Caco-2 (cell line): ENCODE results near the gene TSC22D1. TPM values are rescaled to one million over a fixed set of nuclear protein-coding genes. Genes with fewer than 3 reads are reported as not detected.
A peak's percentile ranks its signal among the peaks of the same experiment; 100 is the strongest.

ENCODE experiments used
- BruUV-seq: library from RNA; stranded (reverse); fragments of 400-500 nt; replicated peaks from 2 replicates; lab custom pipeline; 2021; lab: Mats Ljungman, UMichigan
- CTCF ChIA-PET: fragments of 300-600 bp; sonication (Branson Sonifier 250); formaldehyde crosslinking; loops from one replicate; lab custom pipeline; 2022; ENCODE audit warnings: antibody characterized with exemption; lab: Charles Lee
- POLR2A ChIA-PET: fragments of 300-600 bp; sonication (Branson Sonifier 250); formaldehyde crosslinking; loops from one replicate; lab custom pipeline; 2022; ENCODE audit warnings: antibody characterized with exemption; lab: Charles Lee
- DNase-seq, 2 experiments: peaks; one replicate each; pipeline versions ENCODE4 v3.0.0 to v3.0.0-alpha.2; 2020 to 2022
- H3K27me3 ChIP-seq: replicated peaks from 2 replicates; pipeline ENCODE4 v1.6.0; 2011; ENCODE audit warnings: low read length; ENCODE audit not compliant: control insufficient read depth, insufficient read depth
- H3K36me3 ChIP-seq: 2 replicates; pipeline ENCODE4 v1.5.1; 2011; ENCODE audit warnings: low read length; ENCODE audit not compliant: control insufficient read depth, insufficient read depth
- H3K4me1 ChIP-seq: fragments of 250-450 bp; sonication (Bioruptor Pico); 2 replicates; pipeline ENCODE4 v1.5.1; 2020; ENCODE audit warnings: mild to moderate bottlenecking
- H3K4me3 ChIP-seq: 2 replicates; pipeline ENCODE4 v1.5.1; 2011; ENCODE audit warnings: low read depth, mild to moderate bottlenecking, control low read depth, low read length
- H3K9me3 ChIP-seq: fragments of 250-450 bp; sonication (Bioruptor Pico); 2 replicates; pipeline ENCODE4 v1.5.1; 2020; ENCODE audit warnings: mild to moderate bottlenecking, moderate library complexity
- H3K27ac Mint-ChIP-seq: one replicate; pipeline ENCODE4 v1.8.0; 2022; ENCODE audit warnings: mixed read lengths; ENCODE audit not compliant: unreplicated experiment
- H3K27me3 Mint-ChIP-seq: one replicate; pipeline ENCODE4 v1.8.0; 2022; ENCODE audit warnings: mixed read lengths; ENCODE audit not compliant: insufficient read depth, unreplicated experiment
- H3K36me3 Mint-ChIP-seq: one replicate; pipeline ENCODE4 v1.8.0; 2022; ENCODE audit warnings: mild to moderate bottlenecking, mixed read lengths; ENCODE audit not compliant: insufficient read depth, unreplicated experiment
- H3K4me1 Mint-ChIP-seq: one replicate; pipeline ENCODE4 v1.8.0; 2022; ENCODE audit warnings: low read depth, mixed read lengths; ENCODE audit not compliant: unreplicated experiment
- H3K4me3 Mint-ChIP-seq: one replicate; pipeline ENCODE4 v1.8.0; 2022; ENCODE audit warnings: mild to moderate bottlenecking, moderate library complexity, mixed read lengths; ENCODE audit not compliant: unreplicated experiment
- H3K9me3 Mint-ChIP-seq: one replicate; pipeline ENCODE4 v1.8.0; 2022; ENCODE audit warnings: mixed read lengths; ENCODE audit not compliant: unreplicated experiment
- CTCF ChIP-seq, 2 experiments: fragments of 200-600 bp in 1 of 2; IDR thresholded peaks; 1 replicate in 1 of 2; 2 replicates in 1 of 2; pipeline versions ENCODE4 v1.5.1 to v1.8.0; 2011 to 2022; ENCODE audit warnings: antibody characterized with exemption in 1 of 2, control low read depth in 1 of 2, inconsistent platforms in 1 of 2, low read depth in 1 of 2, low read length in 1 of 2, mild to moderate bottlenecking in 1 of 2, moderate library complexity in 1 of 2; ENCODE audit not compliant: insufficient read depth in 1 of 2, severe bottlenecking in 1 of 2, unreplicated experiment in 1 of 2
- intact Hi-C: fragments of 100-400 bp; cut with micrococcal nuclease; formaldehyde crosslinking; loops from one replicate; pipeline ENCODE4 v1.10.0; 2022; ENCODE audit not compliant: unreplicated experiment
- total RNA-seq: library from RNA; stranded (reverse); gene quantifications from 2 replicates; pipeline ENCODE4 v1.2.3, GENCODE V29; 2022

TSC22D1 gene
- total RNA-seq, 1 experiment from 2014 or later = 159 TPM

GRCh38 chr13:44573790-44574465, 2.2 kb downstream of the TSC22D1 start:
- BruUV-seq = no TSS peak
- H3K36me3 ChIP-seq = peaks cover 1% of the 10 kb centered on the region; the same call in 1 of the 2 replicates
- H3K4me1 Mint-ChIP-seq = peaks cover 21% of the 10 kb centered on the region
- H3K27me3 Mint-ChIP-seq = no peaks in the 10 kb centered on the region
- no peaks in the 10 kb centered on the region for H3K9me3 ChIP-seq
- peaks cover 7% of the 10 kb centered on the region for H3K36me3 Mint-ChIP-seq
- POLR2A ChIA-PET = interaction anchor here (0.6 kb wide), 1 partner anchor 150 kb away, joined by 3 read pairs; no protein-coding TSS in a partner anchor
- intact Hi-C loops = loop anchor here (10.0 kb wide), 1 partner anchor 401 kb away; no protein-coding TSS in a partner anchor
- peaks cover 25% of the 10 kb centered on the region for H3K4me1 ChIP-seq
- no peak overlapping the region for H3K27ac Mint-ChIP-seq
- CTCF ChIA-PET = interaction anchor here (0.6 to 1.0 kb wide), 3 partner anchors 51 to 676 kb away, joined by 3 to 11 read pairs (median 3); no protein-coding TSS in a partner anchor
- no peak overlapping the region for H3K4me3 ChIP-seq
- peak; percentile 25 to 54 for TF ChIP-seq CTCF (IDR thresholded peaks at IDR 0.05; ENCODE audit: insufficient read depth in 1 of 2, low read depth in 1 of 2, low read length in 1 of 2, severe bottlenecking in 1 of 2, unreplicated experiment in 1 of 2)
- H3K4me3 Mint-ChIP-seq = peak overlapping the region; percentile 74
- no peaks in the 10 kb centered on the region for H3K27me3 ChIP-seq
- DNase-seq = peak in 1 of 2 experiments; percentile 44
- H3K9me3 Mint-ChIP-seq = no peaks in the 10 kb centered on the region

GRCh38 chr13:44573071-44573470, 3.1 kb downstream of the TSC22D1 start:
- Histone ChIP-seq H3K4me1 (peaks cover 25% of the 10 kb centered on the region), H3K9me3 (no peaks in the 10 kb centered on the region), H3K36me3 (peaks cover 1% of the 10 kb centered on the region; the same call in 1 of the 2 replicates), H3K4me3 (no peak overlapping the region), H3K27me3 (no peaks in the 10 kb centered on the region)
- POLR2A ChIA-PET = no interaction called here
- no peak for TF ChIP-seq CTCF (IDR thresholded peaks at IDR 0.05; ENCODE audit: insufficient read depth in 1 of 2, low read depth in 1 of 2, low read length in 1 of 2, severe bottlenecking in 1 of 2, unreplicated experiment in 1 of 2)
- CTCF ChIA-PET = interaction anchor here (0.9 kb wide), 1 partner anchor 84 kb away, joined by 3 read pairs; no protein-coding TSS in a partner anchor
- DNase-seq = no peak
- Mint-ChIP-seq H3K4me3 (no peak overlapping the region), H3K9me3 (no peaks in the 10 kb centered on the region), H3K4me1 (peaks cover 21% of the 10 kb centered on the region), H3K27me3 (no peaks in the 10 kb centered on the region), H3K36me3 (peaks cover 7% of the 10 kb centered on the region), H3K27ac (no peak overlapping the region)
- intact Hi-C loops = loop anchor here (10.0 kb wide), 1 partner anchor 402 kb away; no protein-coding TSS in a partner anchor
- BruUV-seq = no TSS peak

GRCh38 chr13:44566601-44567000, 9.5 kb downstream of the TSC22D1 start:
- no peaks in the 10 kb centered on the region for H3K9me3 ChIP-seq
- H3K27ac Mint-ChIP-seq = no peak overlapping the region
- BruUV-seq = no TSS peak
- peaks cover 13% of the 10 kb centered on the region for H3K4me1 ChIP-seq
- no peaks in the 10 kb centered on the region for H3K36me3 Mint-ChIP-seq
- no peak overlapping the region for H3K4me3 Mint-ChIP-seq
- H3K27me3 Mint-ChIP-seq = no peaks in the 10 kb centered on the region
- CTCF ChIA-PET = no interaction called here
- H3K27me3 ChIP-seq = no peaks in the 10 kb centered on the region
- TF ChIP-seq CTCF (IDR thresholded peaks at IDR 0.05; ENCODE audit: insufficient read depth in 1 of 2, low read depth in 1 of 2, low read length in 1 of 2, severe bottlenecking in 1 of 2, unreplicated experiment in 1 of 2) = no peak
- no peaks in the 10 kb centered on the region for H3K36me3 ChIP-seq
- H3K9me3 Mint-ChIP-seq = no peaks in the 10 kb centered on the region
- no peak overlapping the region for H3K4me3 ChIP-seq
- H3K4me1 Mint-ChIP-seq = peaks cover 24% of the 10 kb centered on the region
- no peak for DNase-seq
- intact Hi-C loops = no loop called here
- POLR2A ChIA-PET = no interaction called here
